GM12875 (cell line): ENCODE measurements around the gene DCUN1D3.
"Not testable (repeated sequence)": the region's sequence is repeated elsewhere in the genome, so short reads cannot be mapped to it uniquely, and the experiment has no call there.

Experiments
- H3K4me3 ChIP-seq: one replicate; pipeline ENCODE4 v1.5.1; 2011; ENCODE audit warnings: low read depth, low read length, control low read depth
- CTCF ChIP-seq: IDR thresholded peaks from 2 replicates; pipeline ENCODE4 v1.5.1; 2011; ENCODE audit warnings: low read depth, mild to moderate bottlenecking, control low read depth, inconsistent platforms, low read length, moderate library complexity, borderline replicate concordance; ENCODE audit not compliant: insufficient read depth

The DCUN1D3 gene

GRCh38 chr16:20862162-20862960 lies 37.8 kb downstream of the DCUN1D3 start:
- no peak overlapping the region for H3K4me3 ChIP-seq

GRCh38 chr16:20860995-20861394 lies 39.2 kb downstream of the DCUN1D3 start:
- H3K4me3 ChIP-seq: not testable (repeated sequence)

More at GRCh38 chr16:20862162-20862960, 37.8 kb downstream of the DCUN1D3 start:
- TF ChIP-seq CTCF: no peak

- no peak overlapping the region for H3K4me3 ChIP-seq
- TF ChIP-seq CTCF: no peak
Observed at GRCh38 chr16:20860361-20860760, 39.8 kb downstream of the DCUN1D3 start.

GRCh38 chr16:20859699-20860098 lies 40.5 kb downstream of the DCUN1D3 start:
- no peak for TF ChIP-seq CTCF
- no peak overlapping the region for H3K4me3 ChIP-seq

- no peak for TF ChIP-seq CTCF
Observed at GRCh38 chr16:20859229-20859628, 40.9 kb downstream of the DCUN1D3 start.

GRCh38 chr16:20857281-20857680 lies 42.9 kb downstream of the DCUN1D3 start:
- TF ChIP-seq CTCF: no peak
- H3K4me3 ChIP-seq: no peak overlapping the region

More at GRCh38 chr16:20859229-20859628, 40.9 kb downstream of the DCUN1D3 start:
- no peak overlapping the region for H3K4me3 ChIP-seq

- no peak overlapping the region for H3K4me3 ChIP-seq
- TF ChIP-seq CTCF: no peak
Observed at GRCh38 chr16:20854963-20855362, 45.2 kb downstream of the DCUN1D3 start.
